HEK293 (cell line): ENCODE results near the gene RAX2.
"Not testable (repeated sequence)": the region's sequence is repeated elsewhere in the genome, so short reads cannot be mapped to it uniquely, and the experiment has no call there.

Experiments used
- CTCF ChIA-PET: fragments of 350-600 bp; formaldehyde crosslinking; extraction: SDS; loops from one replicate; lab custom pipeline; 2021; ENCODE audit warnings: antibody characterized with exemption; lab: Yijun Ruan, JAX
- POLR2A ChIA-PET: fragments of 300-600 bp; formaldehyde crosslinking; extraction: SDS; loops from one replicate; lab custom pipeline; 2020; ENCODE audit warnings: antibody characterized with exemption, inconsistent platforms; lab: Yijun Ruan, JAX
- H3K27ac ChIP-seq: fragments of 200-500 bp; sonication (Bioruptor generic); 2 replicates; pipeline ENCODE4 v1.5.1; 2014; ENCODE audit warnings: low read depth, low read length, control low read depth, inconsistent platforms; ENCODE audit errors: extremely low read depth
- H3K36me3 ChIP-seq, 2 experiments: fragments of 200-500 bp in 1 of 2; sonication (Bioruptor generic) in 1 of 2; 1 replicate in 1 of 2; 2 replicates in 1 of 2; pipeline ENCODE4 v1.5.1; 2014 to 2017; ENCODE audit warnings: inconsistent platforms in 2 of 2, low read length in 2 of 2; ENCODE audit not compliant: control insufficient read depth in 2 of 2, insufficient read depth in 1 of 2
- H3K4me1 ChIP-seq: fragments of 200-500 bp; sonication (Bioruptor generic); 2 replicates; pipeline ENCODE4 v1.5.1; 2014; ENCODE audit warnings: mild to moderate bottlenecking, low read length, inconsistent platforms; ENCODE audit not compliant: control insufficient read depth, insufficient read depth
- H3K4me3 ChIP-seq: 2 replicates; pipeline ENCODE4 v1.5.1; 2011; ENCODE audit warnings: low read depth, mild to moderate bottlenecking, control low read depth, low read length, moderate library complexity
- H3K9me3 ChIP-seq: fragments of 200-500 bp; sonication (Bioruptor generic); 2 replicates; pipeline ENCODE4 v1.5.1; 2014; ENCODE audit warnings: low read depth, low read length, inconsistent platforms; ENCODE audit not compliant: control insufficient read depth, insufficient read depth
- HOXD13 ChIP-seq: sonication (generic); formaldehyde crosslinking; IDR thresholded peaks from 2 replicates; pipeline ENCODE4 v1.8.0; 2022; ENCODE audit warnings: missing genetic modification reagents, borderline replicate concordance
- OSR2 ChIP-seq: fragments of 450-650 bp; formaldehyde crosslinking; IDR thresholded peaks from 2 replicates; pipeline ENCODE4 v1.5.1; 2016; ENCODE audit warnings: missing biosample characterization, missing genetic modification characterization
- RBAK ChIP-seq: fragments of 450-650 bp; formaldehyde crosslinking; IDR thresholded peaks from 2 replicates; pipeline ENCODE4 v1.5.1; 2016; ENCODE audit warnings: missing biosample characterization, missing genetic modification characterization
- ZFP69B ChIP-seq: fragments of 450-650 bp; formaldehyde crosslinking; IDR thresholded peaks from 2 replicates; pipeline ENCODE4 v1.5.1; 2016; ENCODE audit warnings: missing biosample characterization, missing genetic modification characterization
- ZNF114 ChIP-seq: fragments of 450-650 bp; formaldehyde crosslinking; IDR thresholded peaks from 2 replicates; pipeline ENCODE4 v1.5.0; 2017; ENCODE audit warnings: missing biosample characterization, missing genetic modification characterization
- ZNF155 ChIP-seq: fragments of 450-650 bp; formaldehyde crosslinking; IDR thresholded peaks from 2 replicates; pipeline ENCODE4 v1.5.1; 2016; ENCODE audit warnings: missing biosample characterization, missing genetic modification characterization
- ZNF175 ChIP-seq: fragments of 450-650 bp; formaldehyde crosslinking; IDR thresholded peaks from 2 replicates; pipeline ENCODE4 v1.5.1; 2016; ENCODE audit warnings: missing biosample characterization, missing genetic modification characterization
- ZNF223 ChIP-seq: fragments of 450-650 bp; formaldehyde crosslinking; IDR thresholded peaks from 2 replicates; pipeline ENCODE4 v1.5.1; 2016; ENCODE audit warnings: missing biosample characterization, missing genetic modification characterization
- ZNF354C ChIP-seq: fragments of 450-650 bp; formaldehyde crosslinking; IDR thresholded peaks from 2 replicates; pipeline ENCODE4 v1.5.1; 2016; ENCODE audit warnings: missing biosample characterization, missing genetic modification characterization, low read depth, borderline replicate concordance
- ZNF530 ChIP-seq: fragments of 450-650 bp; formaldehyde crosslinking; IDR thresholded peaks from 2 replicates; pipeline ENCODE4 v1.5.1; 2016; ENCODE audit warnings: low read depth, missing biosample characterization, missing genetic modification characterization
- ZNF558 ChIP-seq: fragments of 450-650 bp; formaldehyde crosslinking; IDR thresholded peaks from 2 replicates; pipeline ENCODE4 v1.5.1; 2016; ENCODE audit warnings: missing biosample characterization, missing genetic modification characterization
- ZNF623 ChIP-seq: fragments of 450-650 bp; formaldehyde crosslinking; IDR thresholded peaks from 2 replicates; pipeline ENCODE4 v1.5.1; 2016; ENCODE audit warnings: missing biosample characterization, missing genetic modification characterization
- ZNF670 ChIP-seq: fragments of 450-650 bp; formaldehyde crosslinking; IDR thresholded peaks from 2 replicates; pipeline ENCODE4 v1.5.1; 2016; ENCODE audit warnings: missing biosample characterization, missing genetic modification characterization, low read depth
- TF ChIP-seq, protein P1 (sequence below): fragments of 450-650 bp; formaldehyde crosslinking; IDR thresholded peaks from 2 replicates; pipeline ENCODE4 v1.5.1; 2016; ENCODE audit warnings: missing biosample characterization, missing genetic modification characterization
- TF ChIP-seq, protein P2 (sequence below): fragments of 450-650 bp; formaldehyde crosslinking; IDR thresholded peaks from 2 replicates; pipeline ENCODE4 v1.5.1; 2016; ENCODE audit warnings: missing biosample characterization, missing genetic modification characterization, borderline replicate concordance

The RAX2 gene

DNA sequence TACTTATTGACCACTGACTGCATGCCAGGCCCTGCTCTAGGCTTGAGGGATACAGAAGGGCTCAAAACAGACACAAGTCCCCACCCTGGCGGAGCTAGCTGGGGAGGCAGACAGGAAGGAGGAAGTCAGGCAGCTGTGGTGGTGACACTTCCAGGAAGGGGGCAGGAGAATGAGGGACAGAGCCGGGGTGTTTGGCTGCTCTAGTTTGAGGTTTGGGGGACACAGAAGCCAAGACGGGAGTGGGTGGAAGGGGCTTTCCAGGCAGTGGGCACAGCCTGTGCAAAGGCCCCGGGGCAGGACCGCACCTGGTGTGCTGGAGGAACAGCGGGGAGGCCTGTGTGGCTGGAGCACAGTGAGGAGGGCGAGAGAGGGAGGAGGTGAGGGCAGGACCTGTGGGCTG is 5.5 kb downstream of the RAX2 start:
- ChIA-PET POLR2A (no interaction called here), CTCF (interaction anchor here (0.8 kb wide), 1 partner anchor 48 kb away, joined by 4 read pairs; no protein-coding TSS in a partner anchor)
- TF ChIP-seq ZNF623 (tag by site-specific recombination) (peak; percentile 99), HOXD13 (CRISPR knock-in tag) (no peak)
- H3K36me3 ChIP-seq: peaks cover 0 to 21% of the 10 kb centered on the region in 2 experiments; a peak in 2 of 3 replicates
- H3K4me3 ChIP-seq: no peak overlapping the region
- H3K27ac ChIP-seq: no peak overlapping the region
- H3K9me3 ChIP-seq: no peaks in the 10 kb centered on the region
- H3K4me1 ChIP-seq: no peaks in the 10 kb centered on the region; the same call in 1 of the 2 replicates

DNA sequence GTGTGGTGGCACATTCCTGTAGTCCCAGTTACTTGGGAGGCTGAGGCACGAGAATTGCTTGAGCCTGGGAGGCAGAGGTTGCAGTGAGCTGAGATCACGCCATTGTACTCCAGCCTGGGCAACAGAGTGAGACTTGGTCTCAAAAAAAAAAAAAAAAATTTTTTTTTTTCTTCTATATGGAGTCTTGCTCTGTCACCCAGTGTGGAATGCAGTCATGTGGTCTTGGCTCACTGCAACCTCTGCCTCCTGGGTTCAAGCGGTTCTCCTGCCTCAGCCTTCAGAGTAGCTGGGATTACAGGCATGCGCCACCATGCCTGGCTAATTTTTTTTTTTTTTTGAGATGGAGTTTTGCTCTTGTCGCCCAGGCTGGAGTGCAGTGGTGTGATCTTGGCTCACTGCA is 6.3 kb downstream of the RAX2 start:
- CTCF ChIA-PET: interaction anchor here (0.8 kb wide), 1 partner anchor 47 kb away, joined by 4 read pairs; no protein-coding TSS in a partner anchor
- H3K4me3 ChIP-seq, H3K27ac ChIP-seq, POLR2A ChIA-PET, H3K4me1 ChIP-seq, H3K9me3 ChIP-seq: not testable (repeated sequence)
- H3K36me3 ChIP-seq: peaks cover 0 to 21% of the 10 kb centered on the region in 2 experiments; a peak in 2 of 3 replicates
- TF ChIP-seq, protein P1, sequence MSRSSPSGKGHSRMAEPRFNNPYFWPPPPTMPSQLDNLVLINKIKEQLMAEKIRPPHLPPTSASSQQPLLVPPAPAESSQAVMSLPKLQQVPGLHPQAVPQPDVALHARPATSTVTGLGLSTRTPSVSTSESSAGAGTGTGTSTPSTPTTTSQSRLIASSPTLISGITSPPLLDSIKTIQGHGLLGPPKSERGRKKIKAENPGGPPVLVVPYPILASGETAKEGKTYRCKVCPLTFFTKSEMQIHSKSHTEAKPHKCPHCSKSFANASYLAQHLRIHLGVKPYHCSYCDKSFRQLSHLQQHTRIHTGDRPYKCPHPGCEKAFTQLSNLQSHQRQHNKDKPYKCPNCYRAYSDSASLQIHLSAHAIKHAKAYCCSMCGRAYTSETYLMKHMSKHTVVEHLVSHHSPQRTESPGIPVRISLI (tag by site-specific recombination): 0 out of 2 replicates have a peak, but pooled peaks have one; percentile 58

DNA sequence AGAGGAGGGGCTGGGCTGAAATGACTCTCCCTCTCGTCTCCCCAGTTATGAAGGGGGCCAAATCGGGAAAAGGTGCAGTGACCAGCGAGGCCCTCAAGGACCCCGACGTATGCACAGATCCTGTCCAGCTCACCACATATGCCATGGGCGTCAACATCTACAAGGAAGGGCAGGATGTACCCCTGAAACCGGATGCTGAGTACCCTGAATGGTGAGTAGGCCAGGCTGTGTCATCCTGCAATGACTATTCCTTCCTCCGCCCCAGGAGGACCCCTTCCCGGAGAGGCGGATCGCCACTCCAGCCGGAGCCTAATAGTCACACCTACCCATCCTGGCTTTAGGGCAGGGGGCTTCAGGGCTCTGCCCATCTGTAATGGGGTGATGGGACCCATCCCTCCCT is 6.9 kb downstream of the RAX2 start:
- ChIA-PET CTCF (no interaction called here), POLR2A (no interaction called here)
- no peak overlapping the region for H3K4me3 ChIP-seq
- H3K9me3 ChIP-seq: no peaks in the 10 kb centered on the region
- peaks cover 0 to 21% of the 10 kb centered on the region in 2 experiments; a peak in 2 of 3 replicates for H3K36me3 ChIP-seq
- H3K27ac ChIP-seq: no peak overlapping the region
- no peak for TF ChIP-seq ZFP69B (tag by site-specific recombination)
- TF ChIP-seq, protein P2, sequence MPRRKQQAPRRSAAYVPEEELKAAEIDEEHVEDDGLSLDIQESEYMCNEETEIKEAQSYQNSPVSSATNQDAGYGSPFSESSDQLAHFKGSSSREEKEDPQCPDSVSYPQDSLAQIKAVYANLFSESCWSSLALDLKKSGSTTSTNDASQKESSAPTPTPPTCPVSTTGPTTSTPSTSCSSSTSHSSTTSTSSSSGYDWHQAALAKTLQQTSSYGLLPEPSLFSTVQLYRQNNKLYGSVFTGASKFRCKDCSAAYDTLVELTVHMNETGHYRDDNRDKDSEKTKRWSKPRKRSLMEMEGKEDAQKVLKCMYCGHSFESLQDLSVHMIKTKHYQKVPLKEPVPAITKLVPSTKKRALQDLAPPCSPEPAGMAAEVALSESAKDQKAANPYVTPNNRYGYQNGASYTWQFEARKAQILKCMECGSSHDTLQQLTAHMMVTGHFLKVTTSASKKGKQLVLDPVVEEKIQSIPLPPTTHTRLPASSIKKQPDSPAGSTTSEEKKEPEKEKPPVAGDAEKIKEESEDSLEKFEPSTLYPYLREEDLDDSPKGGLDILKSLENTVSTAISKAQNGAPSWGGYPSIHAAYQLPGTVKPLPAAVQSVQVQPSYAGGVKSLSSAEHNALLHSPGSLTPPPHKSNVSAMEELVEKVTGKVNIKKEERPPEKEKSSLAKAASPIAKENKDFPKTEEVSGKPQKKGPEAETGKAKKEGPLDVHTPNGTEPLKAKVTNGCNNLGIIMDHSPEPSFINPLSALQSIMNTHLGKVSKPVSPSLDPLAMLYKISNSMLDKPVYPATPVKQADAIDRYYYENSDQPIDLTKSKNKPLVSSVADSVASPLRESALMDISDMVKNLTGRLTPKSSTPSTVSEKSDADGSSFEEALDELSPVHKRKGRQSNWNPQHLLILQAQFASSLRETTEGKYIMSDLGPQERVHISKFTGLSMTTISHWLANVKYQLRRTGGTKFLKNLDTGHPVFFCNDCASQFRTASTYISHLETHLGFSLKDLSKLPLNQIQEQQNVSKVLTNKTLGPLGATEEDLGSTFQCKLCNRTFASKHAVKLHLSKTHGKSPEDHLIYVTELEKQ: no peak
- TF ChIP-seq ZNF354C (tag by site-specific recombination): no peak
- TF ChIP-seq RBAK (tag by site-specific recombination): no peak
- no peak for TF ChIP-seq OSR2
- no peak for TF ChIP-seq ZNF114 (tag by site-specific recombination)
- TF ChIP-seq ZNF175 (tag by site-specific recombination): no peak
- no peak for TF ChIP-seq ZNF670 (tag by site-specific recombination)
- TF ChIP-seq ZNF223 (tag by site-specific recombination): no peak
- no peak for TF ChIP-seq ZNF155 (tag by site-specific recombination)
- TF ChIP-seq ZNF530 (tag by site-specific recombination): no peak
- TF ChIP-seq ZNF558 (tag by site-specific recombination): no peak
- H3K4me1 ChIP-seq: no peaks in the 10 kb centered on the region; the same call in 1 of the 2 replicates
